DLD1 (cell line): ENCODE measurements around the gene ALPP.
"Not testable (repeated sequence)": the region's sequence is repeated elsewhere in the genome, so short reads cannot be mapped to it uniquely, and the experiment has no call there.

Source experiments
- in situ Hi-C: cut with HindIII; loops from 2 replicates; pipeline ENCODE4 v1.10.0; 2017; ENCODE audit warnings: low sequenced_read_pairs

ALPP gene

DNA sequence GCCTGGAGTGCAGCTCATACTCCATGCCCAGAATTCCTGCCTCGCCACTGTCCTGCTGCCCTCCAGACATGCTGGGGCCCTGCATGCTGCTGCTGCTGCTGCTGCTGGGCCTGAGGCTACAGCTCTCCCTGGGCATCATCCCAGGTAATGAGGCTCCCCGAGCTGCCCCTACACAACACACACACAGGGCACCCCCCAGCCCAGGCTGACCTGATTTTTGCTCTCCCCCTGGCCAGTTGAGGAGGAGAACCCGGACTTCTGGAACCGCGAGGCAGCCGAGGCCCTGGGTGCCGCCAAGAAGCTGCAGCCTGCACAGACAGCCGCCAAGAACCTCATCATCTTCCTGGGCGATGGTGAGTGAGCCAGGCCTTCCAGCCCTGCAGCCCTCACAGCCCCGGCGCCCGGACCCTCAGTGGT lies at the start of gene ALPP:
TSS of gene ALPP (plus strand) at position 17 of the 417 bp plus-strand sequence. CDS start at position 69, 52 bp downstream.
- in situ Hi-C loops: not testable (repeated sequence)

DNA sequence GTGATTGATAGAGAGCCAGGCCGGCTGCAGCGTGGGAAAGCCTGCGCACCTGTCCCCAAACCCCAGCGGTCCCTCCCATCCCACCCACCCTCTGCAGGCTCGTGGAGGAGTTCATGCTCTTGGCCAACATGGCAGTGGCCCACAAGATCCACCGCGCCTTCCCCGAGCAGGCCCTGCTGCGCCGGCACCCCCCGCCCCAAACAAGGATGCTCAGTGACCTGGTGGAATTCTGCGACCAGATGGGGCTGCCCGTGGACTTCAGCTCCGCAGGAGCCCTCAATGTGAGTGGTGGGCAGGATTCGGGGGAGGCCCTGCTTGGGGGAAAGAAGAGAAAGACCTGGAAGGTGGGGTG lies 48.9 kb upstream of the ALPP start:
- in situ Hi-C loops: no loop called here

DNA sequence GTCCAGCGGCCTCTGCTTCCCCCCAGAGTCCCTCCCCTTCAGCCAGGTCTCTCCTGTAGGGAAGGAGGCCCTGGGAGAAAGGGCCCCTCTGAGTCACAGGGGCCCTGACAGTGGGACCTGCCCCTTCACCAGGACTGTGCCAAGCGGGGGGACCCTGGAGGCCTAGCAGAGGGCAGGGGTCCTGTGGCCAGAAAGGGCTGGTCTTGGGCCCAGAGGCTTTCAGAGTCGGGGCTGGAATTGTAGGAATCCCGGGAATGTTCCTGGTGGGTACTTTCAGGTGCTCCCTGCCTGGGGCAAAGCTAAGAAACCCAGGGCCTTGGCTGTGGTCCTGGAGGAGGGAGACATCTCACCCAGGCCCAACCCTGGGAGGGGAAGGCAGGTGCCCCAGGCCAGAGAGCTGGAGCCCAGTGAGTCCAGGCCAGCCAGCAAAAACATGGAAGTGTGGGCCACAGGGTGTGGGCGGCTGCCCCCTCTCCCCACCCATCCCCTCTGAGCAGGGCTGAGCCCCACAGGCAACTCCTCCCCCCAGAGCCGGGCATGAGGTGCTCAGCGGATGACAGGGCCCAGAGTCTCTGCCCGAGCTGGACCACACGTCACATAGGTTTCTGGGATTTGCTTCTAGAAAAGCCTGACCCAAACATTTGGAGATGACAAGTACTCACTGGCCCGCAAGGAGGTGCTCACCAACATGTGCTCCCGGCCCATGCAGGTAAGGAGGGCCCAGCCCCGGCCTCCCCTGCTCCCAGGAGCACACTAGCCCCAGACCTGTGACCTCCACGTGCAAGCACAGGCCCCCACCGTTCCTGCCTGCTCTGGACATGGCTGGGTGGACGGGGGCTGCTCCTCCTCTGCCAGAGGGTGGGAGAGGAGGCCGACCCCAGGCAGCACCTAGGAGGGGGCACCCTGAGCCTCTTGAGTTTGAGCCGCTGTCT lies 48.2 kb upstream of the ALPP start:
- in situ Hi-C loops: no loop called here

DNA sequence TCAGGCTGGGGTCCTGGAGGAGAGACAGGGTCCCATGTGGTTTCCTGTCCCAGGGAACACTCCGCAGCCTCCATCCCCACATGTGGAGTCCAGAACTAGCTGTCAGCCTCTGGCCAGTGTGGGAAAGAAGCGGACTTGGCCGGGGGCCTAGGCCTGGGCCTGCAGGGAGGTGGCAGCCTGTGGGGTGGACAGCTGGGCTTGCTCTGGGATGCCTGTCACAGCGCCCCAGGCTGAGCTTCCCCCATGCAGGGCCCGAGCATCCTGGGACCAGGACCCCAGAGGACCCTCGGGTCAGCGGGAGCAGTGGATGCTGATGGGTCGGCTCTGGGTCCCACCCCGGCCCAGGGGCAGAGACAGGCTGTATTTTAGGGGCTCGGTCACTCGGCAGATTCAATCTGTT lies 47.5 kb upstream of the ALPP start:
- in situ Hi-C loops: not testable (repeated sequence)

DNA sequence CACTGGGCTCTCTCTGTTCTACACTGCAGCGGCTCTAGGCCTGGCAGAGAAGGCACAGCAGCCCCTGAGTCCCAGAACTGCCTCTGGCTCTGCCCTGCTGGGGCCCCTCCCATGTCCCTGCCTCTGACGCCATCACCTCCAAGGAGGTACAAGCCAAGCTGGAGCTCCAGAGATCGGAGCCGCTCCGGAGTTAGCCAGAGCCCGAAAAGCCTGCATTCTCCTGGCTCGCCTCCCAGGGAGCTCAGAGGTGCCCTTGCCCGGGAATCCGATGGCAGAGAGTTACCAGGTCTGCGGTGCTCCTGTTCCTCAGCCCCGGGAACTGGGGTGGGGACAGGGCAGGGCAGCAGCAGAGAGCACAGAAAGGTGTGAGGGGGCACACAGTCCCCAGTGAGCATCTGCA lies 46.9 kb upstream of the ALPP start:
- in situ Hi-C loops: not testable (repeated sequence)

DNA sequence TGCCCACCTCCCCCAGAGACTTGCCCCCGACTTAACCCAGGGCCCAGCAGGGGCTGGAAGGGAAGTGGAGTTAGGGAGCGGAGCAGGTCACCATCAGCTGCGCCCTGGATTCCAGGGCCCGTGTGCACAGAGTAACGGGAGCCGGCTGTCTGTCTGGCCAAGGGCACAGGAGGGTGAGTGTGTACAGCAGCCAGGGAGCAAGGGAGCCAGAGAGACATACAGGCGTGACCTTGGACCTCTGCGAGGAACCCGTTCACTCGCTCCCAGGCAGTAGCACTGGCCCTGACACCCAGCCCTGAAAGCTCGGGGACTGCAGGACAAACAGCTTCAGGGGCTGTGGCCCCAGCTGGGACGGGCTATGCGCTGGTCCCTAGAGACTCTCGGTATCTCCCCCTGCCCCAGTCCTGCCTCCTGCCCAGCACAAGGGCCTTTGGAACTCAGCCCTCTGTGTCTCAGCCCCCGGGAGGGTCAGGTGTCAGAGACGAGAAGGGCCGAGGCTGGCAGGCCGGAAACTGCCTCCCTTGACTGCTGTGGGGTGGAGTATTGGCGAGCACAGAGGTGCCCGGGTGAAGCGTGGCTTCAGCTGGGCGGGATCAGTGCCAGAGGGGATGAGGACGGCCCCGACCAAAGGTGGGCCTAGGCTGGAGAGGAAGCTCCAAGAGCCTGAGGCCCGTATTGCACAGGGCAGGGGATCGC lies 46.2 kb upstream of the ALPP start:
- in situ Hi-C loops: not testable (repeated sequence)

DNA sequence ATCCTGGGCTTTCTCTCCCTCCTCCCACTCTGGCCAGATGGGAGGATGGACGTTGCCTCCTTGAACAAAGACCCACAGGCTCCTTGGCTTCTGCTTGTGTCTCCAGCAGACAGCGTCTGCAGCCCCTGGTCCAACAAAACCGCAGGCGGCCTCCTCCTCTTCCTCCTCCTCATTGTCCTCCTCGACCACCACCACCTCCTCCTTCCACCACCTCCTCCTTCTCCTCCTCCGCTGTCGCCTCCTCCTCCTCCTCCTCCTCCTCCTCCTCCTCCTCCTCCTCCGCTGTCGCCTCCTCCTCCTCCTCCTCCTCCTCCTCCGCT lies 45.7 kb upstream of the ALPP start:
- in situ Hi-C loops: no loop called here

DNA sequence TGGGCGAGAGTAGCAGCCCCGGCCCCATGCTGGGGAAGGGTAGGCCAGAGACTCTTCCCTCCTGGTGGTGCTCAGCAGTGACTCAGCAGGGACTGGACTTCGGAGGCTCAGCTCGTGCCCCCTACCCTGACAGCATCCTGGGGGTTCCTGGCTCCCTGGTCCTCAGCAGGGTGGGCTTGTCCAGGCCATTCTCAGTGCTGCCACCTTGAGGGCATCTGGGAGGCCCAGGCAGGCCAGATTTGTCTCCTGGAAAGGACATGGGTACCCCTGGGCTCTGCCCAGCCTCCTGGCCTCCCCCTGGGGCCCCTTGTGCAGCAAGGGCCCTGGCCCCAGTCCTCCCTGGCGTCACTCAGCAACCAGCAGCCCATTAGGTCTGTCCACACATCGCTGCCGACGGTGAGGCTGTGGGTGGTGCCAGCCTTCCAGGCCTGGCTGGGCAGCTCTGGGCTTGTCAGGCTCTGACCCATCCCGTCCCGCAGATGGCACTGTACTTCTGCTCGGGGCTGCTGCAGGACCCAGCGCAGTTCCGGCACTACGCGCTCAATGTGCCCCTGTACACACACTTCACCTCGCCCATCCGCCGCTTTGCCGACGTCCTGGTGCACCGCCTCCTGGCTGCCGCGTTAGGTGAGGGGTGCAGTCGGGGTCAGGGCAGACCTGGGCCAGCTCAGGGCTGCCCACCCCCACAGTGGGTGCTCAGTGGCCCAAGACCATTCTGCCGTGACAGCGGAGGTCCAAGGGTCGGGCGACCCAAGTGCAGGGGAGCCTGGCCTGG lies 45.0 kb upstream of the ALPP start:
- in situ Hi-C loops: no loop called here

DNA sequence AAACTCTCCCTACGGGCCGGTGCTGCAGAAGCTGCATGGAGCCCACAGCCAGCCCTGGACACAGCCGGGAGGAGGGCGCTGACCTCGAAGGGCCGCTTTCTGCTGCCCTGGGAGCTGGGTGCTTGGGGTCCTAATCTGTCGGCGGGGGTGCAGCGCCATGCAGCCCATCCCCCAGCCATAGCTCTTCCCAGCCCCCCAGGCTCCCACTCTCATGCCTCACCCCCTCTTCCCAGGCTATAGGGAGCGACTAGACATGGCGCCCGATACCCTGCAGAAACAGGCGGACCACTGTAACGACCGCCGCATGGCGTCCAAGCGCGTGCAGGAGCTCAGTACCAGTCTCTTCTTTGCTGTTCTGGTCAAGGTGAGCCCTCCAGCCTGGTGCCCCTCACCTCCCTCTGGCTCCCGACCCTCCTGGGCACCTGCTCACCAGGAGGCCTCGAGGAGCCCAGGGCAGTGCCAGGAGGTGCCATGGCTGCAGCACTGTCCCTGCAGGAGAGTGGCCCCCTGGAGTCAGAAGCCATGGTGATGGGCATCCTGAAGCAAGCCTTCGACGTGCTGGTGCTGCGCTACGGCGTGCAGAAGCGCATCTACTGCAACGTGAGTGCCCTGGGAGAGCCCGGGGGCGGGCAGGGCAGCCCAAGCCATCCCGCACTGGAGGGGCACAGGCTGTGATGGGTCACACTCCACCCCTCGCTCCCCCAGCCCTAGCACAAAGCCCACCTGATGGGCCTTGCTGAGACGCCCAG lies 44.2 kb upstream of the ALPP start:
- in situ Hi-C loops: not testable (repeated sequence)

DNA sequence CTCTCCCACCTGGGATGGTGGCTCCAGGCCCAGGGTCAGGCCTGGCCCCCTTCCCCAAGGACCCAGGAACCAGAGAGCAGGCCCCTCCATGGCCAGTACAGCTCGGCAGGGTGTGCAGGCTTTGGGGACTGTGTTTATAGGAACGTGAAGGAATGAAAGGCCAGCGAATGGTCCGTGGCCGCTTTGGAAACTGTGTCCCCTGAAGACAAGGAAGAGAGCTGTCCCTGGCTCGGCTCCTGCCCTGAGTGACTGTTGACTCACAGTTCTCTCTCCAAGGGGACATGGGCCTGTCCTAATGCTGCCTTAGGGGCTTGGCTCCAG lies 43.7 kb upstream of the ALPP start:
- in situ Hi-C loops: not testable (repeated sequence)

DNA sequence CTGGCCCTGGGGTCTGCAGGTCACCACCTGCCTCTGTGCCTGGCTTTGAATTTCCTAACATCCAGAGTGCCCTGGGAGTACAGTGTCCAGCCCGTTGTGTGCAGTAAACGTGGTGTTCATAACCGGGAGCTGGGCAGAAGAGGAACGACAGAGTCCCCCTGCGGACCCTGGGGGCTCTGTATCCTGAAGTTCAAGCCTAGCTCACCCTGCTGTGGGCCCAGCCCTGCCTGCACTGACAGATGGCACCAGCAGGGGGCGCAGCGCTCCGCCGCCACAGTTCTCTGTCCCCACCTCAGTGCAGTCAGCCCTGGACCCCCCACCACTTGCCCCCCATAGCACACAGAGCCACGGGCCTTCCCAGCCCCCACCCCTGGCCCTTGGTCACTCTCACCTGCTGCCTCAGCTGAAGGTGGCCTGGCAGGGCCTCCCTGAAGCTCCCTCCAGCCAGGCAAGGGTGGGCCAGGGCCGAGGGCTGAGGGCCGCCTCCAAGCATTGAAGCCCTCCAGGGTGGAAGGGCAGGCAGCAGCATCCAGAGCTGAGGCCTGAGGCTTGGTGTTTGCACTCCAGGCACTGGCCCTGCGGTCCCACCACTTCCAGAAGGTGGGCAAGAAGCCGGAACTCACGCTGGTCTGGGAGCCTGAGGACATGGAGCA lies 43.2 kb upstream of the ALPP start:
- in situ Hi-C loops: not testable (repeated sequence)

DNA sequence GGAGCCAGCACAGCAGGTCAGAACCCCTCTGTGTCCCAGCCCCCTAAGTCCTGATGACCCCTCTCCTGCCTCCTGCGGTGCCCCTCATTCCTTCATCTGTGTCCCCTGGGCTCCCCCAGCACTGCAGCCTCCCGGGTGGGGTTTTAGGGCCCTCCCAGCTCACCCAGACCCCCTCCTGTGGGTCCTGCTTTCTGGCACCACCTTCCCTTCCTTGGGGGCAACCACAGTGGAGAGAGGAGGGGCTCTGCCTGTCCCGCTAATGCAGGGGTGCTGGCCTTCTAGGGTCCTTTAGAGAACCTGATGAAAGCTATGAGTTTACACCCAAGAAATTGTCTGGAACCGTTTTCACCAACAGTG lies 42.7 kb upstream of the ALPP start:
- in situ Hi-C loops: no loop called here

DNA sequence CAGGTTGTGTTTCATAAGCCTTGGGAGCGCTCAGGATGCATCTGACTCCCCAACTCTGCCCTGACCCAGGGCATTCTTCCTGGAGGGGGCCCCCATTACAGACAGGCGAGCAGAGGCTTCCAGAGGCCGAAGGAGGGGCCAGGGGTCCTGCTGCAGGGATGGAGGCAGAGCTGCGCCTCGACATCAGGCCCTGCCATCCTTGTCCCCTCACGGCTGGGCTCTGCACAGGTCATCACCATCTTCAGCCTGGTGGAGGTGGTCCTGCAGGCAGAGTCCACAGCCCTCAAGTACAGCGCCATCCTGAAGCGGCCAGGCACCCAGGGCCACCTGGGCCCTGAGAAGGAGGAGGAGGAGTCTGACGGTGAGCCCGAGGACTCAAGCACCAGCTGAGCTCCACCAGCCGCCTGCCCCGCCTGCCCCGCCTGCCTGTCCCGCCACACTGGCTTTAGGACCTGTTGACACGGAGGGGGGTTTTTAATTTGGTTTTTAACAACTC lies 42.3 kb upstream of the ALPP start:
- in situ Hi-C loops: no loop called here

DNA sequence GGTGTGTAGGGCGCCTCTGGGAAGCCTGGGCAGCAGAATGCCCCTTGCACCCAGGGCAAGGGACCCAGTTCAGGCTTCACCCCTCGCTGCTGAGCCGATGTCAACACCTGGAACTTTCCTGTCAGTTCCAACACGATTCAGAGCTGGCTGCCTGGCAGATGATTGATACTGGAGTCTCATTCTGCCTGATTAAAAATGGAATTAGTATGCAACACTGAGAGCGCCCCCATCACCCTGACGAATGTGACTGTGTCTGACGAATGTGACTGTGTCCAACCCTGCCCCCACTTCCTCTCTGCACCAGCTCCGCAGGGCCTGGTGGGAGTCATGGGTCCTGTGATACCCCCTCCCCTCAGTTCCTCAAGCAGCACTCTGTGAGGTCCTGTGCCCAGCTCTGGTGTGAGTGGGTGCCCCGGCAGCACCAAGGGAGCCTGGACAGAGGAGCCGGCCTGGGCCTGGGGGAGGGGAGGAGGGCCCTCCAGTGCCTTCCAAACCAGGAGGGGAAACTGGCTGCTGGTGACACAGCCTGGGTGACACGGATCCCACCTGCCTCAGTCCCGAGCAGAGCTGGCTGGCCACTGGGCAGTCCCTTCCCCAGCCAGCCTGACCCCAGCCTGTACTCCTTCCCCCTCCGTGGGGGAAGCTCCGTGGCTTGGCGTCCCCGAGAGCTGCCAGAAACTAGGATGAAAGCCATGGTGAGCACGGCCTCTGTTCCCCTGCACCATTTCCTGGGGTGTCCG lies 41.4 kb upstream of the ALPP start:
- in situ Hi-C loops: no loop called here

DNA sequence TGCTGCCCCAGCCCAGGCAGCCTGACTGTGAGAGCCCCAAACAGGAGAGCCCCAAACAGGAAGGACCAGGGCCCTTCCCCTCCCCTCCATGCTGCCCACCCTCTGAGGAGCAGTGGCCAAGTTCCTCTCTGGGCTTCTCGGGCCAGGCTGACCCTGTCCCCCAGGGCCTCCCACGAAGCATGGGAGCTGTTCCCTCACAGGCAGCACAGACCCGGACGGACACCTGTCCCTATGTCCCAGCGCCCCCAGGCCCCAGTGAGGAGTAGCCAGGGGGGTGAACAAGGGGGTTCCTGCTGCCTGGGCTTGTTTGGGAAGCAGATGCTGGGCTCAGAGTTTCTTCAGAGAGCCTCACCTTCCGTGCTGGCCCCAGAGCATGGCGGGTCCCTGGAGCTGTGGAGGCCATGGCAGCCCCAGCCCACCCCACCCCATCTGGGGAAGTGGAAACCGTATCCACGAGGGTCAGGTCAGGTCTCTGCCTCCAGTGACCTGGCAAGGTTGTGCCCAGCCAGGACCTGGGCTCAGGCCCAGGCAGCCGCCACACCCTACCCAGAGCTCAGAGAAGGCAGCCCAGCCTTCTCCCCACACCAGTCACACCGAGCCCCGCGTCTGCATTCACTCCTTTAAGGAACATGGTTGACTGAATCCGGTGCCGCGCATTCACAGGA lies 40.3 kb upstream of the ALPP start:
- in situ Hi-C loops: not testable (repeated sequence)

DNA sequence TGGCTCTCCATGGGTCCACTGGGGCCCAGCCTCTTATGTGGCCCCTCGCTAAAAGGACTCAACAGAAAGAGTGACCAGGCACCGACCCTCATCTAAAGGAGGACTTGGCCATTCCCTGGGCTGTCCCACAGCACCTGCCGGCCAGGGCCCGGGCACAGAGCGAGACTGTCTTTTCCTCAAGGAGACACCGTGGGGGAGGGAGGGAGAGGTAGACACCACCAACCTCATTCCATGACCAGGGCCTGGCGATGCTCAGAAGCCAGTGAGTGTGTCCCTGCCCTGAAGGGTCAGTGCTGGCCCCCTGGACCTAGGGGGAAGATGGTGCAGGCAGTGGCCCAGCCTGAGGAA lies 39.8 kb upstream of the ALPP start:
- in situ Hi-C loops: no loop called here

DNA sequence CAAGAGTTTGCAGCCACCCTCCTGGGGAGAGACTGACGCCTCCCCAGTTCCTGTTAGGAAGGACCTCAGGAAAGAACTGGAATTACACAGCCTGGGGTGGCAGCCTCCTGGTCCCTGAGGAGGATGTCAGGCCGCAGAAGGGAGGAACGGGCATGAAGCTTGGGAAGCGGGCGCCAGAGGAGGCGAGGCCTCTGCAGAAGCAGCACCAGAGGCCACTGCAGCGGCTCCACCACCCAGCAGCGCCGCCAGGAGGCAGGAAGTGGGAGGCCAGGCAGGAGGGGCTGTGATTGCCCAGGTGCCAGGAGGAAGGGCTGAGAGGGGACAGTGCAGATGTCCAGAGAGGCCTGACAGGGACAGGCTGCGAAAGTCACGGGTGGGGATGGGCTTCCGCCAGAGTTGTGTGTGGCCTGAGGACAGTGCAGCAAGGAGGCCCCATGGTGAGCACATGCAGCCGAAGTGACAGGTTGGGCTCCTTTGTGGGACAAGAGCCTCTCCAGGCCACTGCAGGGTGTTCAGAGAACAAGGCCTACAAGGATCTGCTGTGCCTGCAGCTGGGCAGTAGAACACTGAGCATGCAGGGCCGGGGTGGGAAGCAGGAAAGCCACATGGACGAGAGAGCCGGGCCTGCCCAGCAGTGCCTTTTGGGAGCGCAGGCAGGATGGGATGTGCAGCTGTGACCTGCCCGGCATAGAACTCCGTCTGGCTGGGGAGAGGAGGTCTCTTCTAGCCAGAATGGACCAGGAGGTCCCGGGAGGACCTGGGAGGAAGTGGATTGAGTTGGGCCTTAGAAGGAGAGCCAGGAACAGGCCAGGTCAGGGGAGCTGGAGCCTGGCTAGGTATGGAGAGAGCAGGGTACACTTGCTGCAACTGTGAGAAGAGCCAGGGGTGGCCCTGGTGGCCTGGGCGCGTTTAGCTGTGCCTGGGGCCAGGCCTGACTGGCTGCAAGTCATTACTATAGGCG lies 39.1 kb upstream of the ALPP start:
- in situ Hi-C loops: no loop called here
